GM23338 (cell line): ENCODE measurements around the gene RPL3. TPM values are rescaled to one million over a fixed set of nuclear protein-coding genes. Genes with fewer than 3 reads are reported as not detected.

Experiments used
- ATAC-seq: fragments of 200-7000 bp; cut with Tn5 transposase; 3 replicates; pipeline ENCODE4 v1.9.1; 2020
- DNase-seq: peaks from one replicate; pipeline ENCODE4 v3.0.0-alpha.2; 2015; ENCODE audit warnings: low spot score
- H2AFZ ChIP-seq: fragments of 200-600 bp; sonication (generic); 2 replicates; pipeline ENCODE4 v1.8.0; 2016; ENCODE audit warnings: antibody characterized with exemption, mild to moderate bottlenecking, moderate library complexity
- H3F3A ChIP-seq: fragments of 200-600 bp; sonication (generic); replicated peaks from 2 replicates; pipeline ENCODE4 v1.8.0; 2017; ENCODE audit warnings: antibody characterized with exemption, mixed run types, low read depth
- H3K27ac ChIP-seq: fragments of 200-600 bp; sonication (generic); 2 replicates; pipeline ENCODE4 v1.6.1; 2016; ENCODE audit warnings: low read depth
- H3K27me3 ChIP-seq: fragments of 200-600 bp; sonication (generic); 2 replicates; pipeline ENCODE4 v1.8.0; 2016; ENCODE audit warnings: mild to moderate bottlenecking, mixed run types, moderate library complexity; ENCODE audit not compliant: insufficient read depth
- H3K36me3 ChIP-seq: fragments of 200-600 bp; sonication (generic); 2 replicates; pipeline ENCODE4 v1.8.0; 2016; ENCODE audit warnings: mild to moderate bottlenecking; ENCODE audit not compliant: insufficient read depth
- H3K4me1 ChIP-seq: fragments of 200-600 bp; sonication (generic); 2 replicates; pipeline ENCODE4 v1.8.0; 2016; ENCODE audit warnings: mild to moderate bottlenecking, moderate library complexity; ENCODE audit not compliant: insufficient read depth
- H3K4me2 ChIP-seq: fragments of 200-600 bp; sonication (generic); 2 replicates; pipeline ENCODE4 v1.7.1; 2017; ENCODE audit warnings: mixed run types
- H3K4me3 ChIP-seq: fragments of 200-600 bp; sonication (generic); 2 replicates; pipeline ENCODE4 v1.6.1; 2016; ENCODE audit warnings: mixed run types
- H3K79me2 ChIP-seq: fragments of 200-600 bp; sonication (generic); replicated peaks from 2 replicates; pipeline ENCODE4 v1.8.0; 2017; ENCODE audit warnings: mild to moderate bottlenecking; ENCODE audit not compliant: insufficient read depth
- H3K9me2 ChIP-seq: fragments of 200-600 bp; sonication (generic); 2 replicates; pipeline ENCODE4 v1.8.0; 2017; ENCODE audit not compliant: insufficient read depth
- H4K20me1 ChIP-seq: fragments of 200-600 bp; sonication (generic); replicated peaks from 2 replicates; pipeline ENCODE4 v1.8.0; 2017; ENCODE audit warnings: mild to moderate bottlenecking; ENCODE audit not compliant: insufficient read depth
- H3K27ac Mint-ChIP-seq: 2 replicates; pipeline ENCODE4 v1.8.0; 2020; ENCODE audit warnings: inconsistent platforms, mild to moderate bottlenecking, moderate library complexity, mixed read lengths
- H3K27me3 Mint-ChIP-seq: 3 replicates; pipeline ENCODE4 v1.8.0; 2022; ENCODE audit warnings: low read depth, mild to moderate bottlenecking, moderate library complexity, mixed read lengths, inconsistent platforms; ENCODE audit not compliant: insufficient read depth, poor library complexity
- H3K36me3 Mint-ChIP-seq: 3 replicates; pipeline ENCODE4 v1.8.0; 2021; ENCODE audit warnings: low read depth, mild to moderate bottlenecking, inconsistent platforms, moderate library complexity, mixed read lengths
- H3K4me1 Mint-ChIP-seq: 3 replicates; pipeline ENCODE4 v1.8.0; 2020; ENCODE audit warnings: mild to moderate bottlenecking, inconsistent platforms, mixed read lengths
- H3K4me3 Mint-ChIP-seq: 3 replicates; pipeline ENCODE4 v1.8.0; 2021; ENCODE audit warnings: moderate library complexity, mild to moderate bottlenecking, inconsistent platforms, mixed read lengths
- H3K9me3 Mint-ChIP-seq: 3 replicates; pipeline ENCODE4 v1.8.0; 2020; ENCODE audit warnings: moderate library complexity, mild to moderate bottlenecking, inconsistent platforms, mixed read lengths
- CREB1 ChIP-seq: fragments of 250-450 bp; sonication (Bioruptor Pico); IDR thresholded peaks from 2 replicates; pipeline ENCODE4 v1.5.0; 2020; ENCODE audit warnings: low read depth, mild to moderate bottlenecking, moderate library complexity
- JUNB ChIP-seq: IDR thresholded peaks from one replicate; pipeline ENCODE4 v1.6.1; 2016; ENCODE audit warnings: antibody characterized with exemption; ENCODE audit not compliant: unreplicated experiment
- NANOG ChIP-seq: IDR thresholded peaks from 2 replicates; pipeline ENCODE4 v1.6.1; 2016; ENCODE audit warnings: antibody characterized with exemption, borderline replicate concordance
- POLR2AphosphoS5 ChIP-seq: IDR thresholded peaks from 2 replicates; pipeline ENCODE4 v1.6.1; 2016; ENCODE audit warnings: antibody characterized with exemption, low read depth
- ZNF462 ChIP-seq: fragments of 250-450 bp; sonication (Bioruptor Pico); IDR thresholded peaks from 2 replicates; pipeline ENCODE4 v1.5.0; 2020; ENCODE audit warnings: mild to moderate bottlenecking, moderate library complexity
- polyA plus RNA-seq: library from polyadenylated mRNA; unstranded; fragments of >200 nt; fragmentation: Nextera tagmentation; extraction: Ambion mirVana; gene quantifications from 2 replicates; pipeline ENCODE4 v1.2.1, GENCODE V29; 2016
- total RNA-seq: library from RNA; depleted of rRNA; stranded (reverse); fragments of >200 nt; shearing (Covaris generic); gene quantifications from 2 replicates; pipeline ENCODE4 v1.2.3, GENCODE V29; 2014
- TF ChIP-seq, protein P1 (sequence below): IDR thresholded peaks from 2 replicates; pipeline ENCODE4 v1.6.1; 2016; ENCODE audit warnings: antibody characterized with exemption
- TF ChIP-seq, protein P2 (sequence below), 2 experiments: fragments of 200-600 bp in 1 of 2; sonication (generic) in 1 of 2; conservative IDR thresholded peaks; 2 replicates each; pipeline versions ENCODE4 v1.5.1 to v1.6.1; 2016 to 2017; ENCODE audit warnings: antibody characterized with exemption in 2 of 2, low read depth in 2 of 2, mild to moderate bottlenecking in 2 of 2, moderate library complexity in 1 of 2
- TF ChIP-seq, protein P3 (sequence below): IDR thresholded peaks from one replicate; pipeline ENCODE4 v1.6.1; 2018; ENCODE audit warnings: antibody characterized with exemption; ENCODE audit not compliant: unreplicated experiment

RPL3 gene
- total and polyA plus RNA-seq, 2 experiments from 2014 or later = 1,983 to 3,244 TPM

DNA sequence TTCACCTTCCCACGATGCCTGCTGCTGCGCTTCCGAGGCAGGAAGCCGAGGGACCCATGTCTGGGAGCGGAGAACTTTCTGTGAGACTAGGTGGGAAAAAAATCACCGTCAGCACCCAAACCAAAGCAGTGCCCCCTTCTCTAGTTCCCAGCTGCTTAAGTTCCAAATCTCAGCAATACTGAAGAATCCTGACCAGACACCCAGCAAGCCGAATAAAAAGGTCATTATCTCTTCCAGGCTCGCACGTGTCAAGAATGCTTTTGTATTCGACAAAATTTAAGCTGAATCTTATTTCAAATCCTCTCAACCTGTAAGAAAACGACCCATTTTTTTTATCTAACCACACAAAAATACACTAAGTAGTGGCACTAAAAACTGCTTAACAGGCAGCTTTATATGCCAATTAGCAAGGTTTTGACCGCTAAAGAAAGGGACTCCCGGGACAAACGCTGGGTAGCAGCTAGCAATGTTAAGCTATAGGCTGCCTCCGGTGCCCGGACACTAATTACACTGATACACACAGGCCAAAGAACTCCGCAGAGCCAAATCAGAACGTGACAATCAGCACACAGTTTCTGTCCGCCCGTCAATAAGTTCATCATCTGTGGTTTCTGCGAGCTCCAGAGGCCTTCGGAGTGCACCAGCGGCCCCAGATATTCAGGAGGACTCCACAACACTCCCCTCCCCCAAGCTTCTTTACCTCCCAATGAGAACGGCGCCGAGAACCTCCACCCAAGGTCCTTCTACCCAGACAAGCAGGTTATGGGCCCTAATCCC, 728 bp downstream of the RPL3 start (continued):
- no peak for TF ChIP-seq ZNF462
- TF ChIP-seq POLR2AphosphoS5 = no peak; the same call in 1 of the 2 replicates
- no peak for TF ChIP-seq JUNB
- TF ChIP-seq, protein P1, sequence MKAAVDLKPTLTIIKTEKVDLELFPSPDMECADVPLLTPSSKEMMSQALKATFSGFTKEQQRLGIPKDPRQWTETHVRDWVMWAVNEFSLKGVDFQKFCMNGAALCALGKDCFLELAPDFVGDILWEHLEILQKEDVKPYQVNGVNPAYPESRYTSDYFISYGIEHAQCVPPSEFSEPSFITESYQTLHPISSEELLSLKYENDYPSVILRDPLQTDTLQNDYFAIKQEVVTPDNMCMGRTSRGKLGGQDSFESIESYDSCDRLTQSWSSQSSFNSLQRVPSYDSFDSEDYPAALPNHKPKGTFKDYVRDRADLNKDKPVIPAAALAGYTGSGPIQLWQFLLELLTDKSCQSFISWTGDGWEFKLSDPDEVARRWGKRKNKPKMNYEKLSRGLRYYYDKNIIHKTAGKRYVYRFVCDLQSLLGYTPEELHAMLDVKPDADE = no peak

- peak overlapping the region; percentile 99 for H3K27ac ChIP-seq
- no peaks in the 10 kb centered on the region for H3K9me2 ChIP-seq
- H3K27me3 ChIP-seq = no peaks in the 10 kb centered on the region
- ATAC-seq (no peak), DNase-seq (no peak)
- peak overlapping the region; percentile 100 for H3K4me2 ChIP-seq
- H2AFZ ChIP-seq = no peak overlapping the region
- H3K4me3 Mint-ChIP-seq = peak overlapping the region; percentile 100
- H3K36me3 ChIP-seq = peaks cover 60% of the 10 kb centered on the region
- peak overlapping the region; percentile 100 for H3K27ac Mint-ChIP-seq
- H3K79me2 ChIP-seq = peaks cover 49% of the 10 kb centered on the region
- H3F3A ChIP-seq = peaks cover 68% of the 10 kb centered on the region
- H4K20me1 ChIP-seq = peaks cover 56% of the 10 kb centered on the region
- H3K4me1 Mint-ChIP-seq = peaks cover 48% of the 10 kb centered on the region
- H3K4me3 ChIP-seq = peak overlapping the region; percentile 98
- H3K4me1 ChIP-seq = peaks cover 37% of the 10 kb centered on the region
- H3K9me3 Mint-ChIP-seq = peaks cover 15% of the 10 kb centered on the region
- peaks cover 67% of the 10 kb centered on the region for H3K36me3 Mint-ChIP-seq
- H3K27me3 Mint-ChIP-seq = peaks cover 61% of the 10 kb centered on the region
- no peak for TF ChIP-seq NANOG
- TF ChIP-seq, protein P2, sequence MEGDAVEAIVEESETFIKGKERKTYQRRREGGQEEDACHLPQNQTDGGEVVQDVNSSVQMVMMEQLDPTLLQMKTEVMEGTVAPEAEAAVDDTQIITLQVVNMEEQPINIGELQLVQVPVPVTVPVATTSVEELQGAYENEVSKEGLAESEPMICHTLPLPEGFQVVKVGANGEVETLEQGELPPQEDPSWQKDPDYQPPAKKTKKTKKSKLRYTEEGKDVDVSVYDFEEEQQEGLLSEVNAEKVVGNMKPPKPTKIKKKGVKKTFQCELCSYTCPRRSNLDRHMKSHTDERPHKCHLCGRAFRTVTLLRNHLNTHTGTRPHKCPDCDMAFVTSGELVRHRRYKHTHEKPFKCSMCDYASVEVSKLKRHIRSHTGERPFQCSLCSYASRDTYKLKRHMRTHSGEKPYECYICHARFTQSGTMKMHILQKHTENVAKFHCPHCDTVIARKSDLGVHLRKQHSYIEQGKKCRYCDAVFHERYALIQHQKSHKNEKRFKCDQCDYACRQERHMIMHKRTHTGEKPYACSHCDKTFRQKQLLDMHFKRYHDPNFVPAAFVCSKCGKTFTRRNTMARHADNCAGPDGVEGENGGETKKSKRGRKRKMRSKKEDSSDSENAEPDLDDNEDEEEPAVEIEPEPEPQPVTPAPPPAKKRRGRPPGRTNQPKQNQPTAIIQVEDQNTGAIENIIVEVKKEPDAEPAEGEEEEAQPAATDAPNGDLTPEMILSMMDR (conservative IDR thresholded peaks at IDR 0.05; ENCODE audit: low read depth in 2 of 2) = no peak
- TF ChIP-seq, protein P3, sequence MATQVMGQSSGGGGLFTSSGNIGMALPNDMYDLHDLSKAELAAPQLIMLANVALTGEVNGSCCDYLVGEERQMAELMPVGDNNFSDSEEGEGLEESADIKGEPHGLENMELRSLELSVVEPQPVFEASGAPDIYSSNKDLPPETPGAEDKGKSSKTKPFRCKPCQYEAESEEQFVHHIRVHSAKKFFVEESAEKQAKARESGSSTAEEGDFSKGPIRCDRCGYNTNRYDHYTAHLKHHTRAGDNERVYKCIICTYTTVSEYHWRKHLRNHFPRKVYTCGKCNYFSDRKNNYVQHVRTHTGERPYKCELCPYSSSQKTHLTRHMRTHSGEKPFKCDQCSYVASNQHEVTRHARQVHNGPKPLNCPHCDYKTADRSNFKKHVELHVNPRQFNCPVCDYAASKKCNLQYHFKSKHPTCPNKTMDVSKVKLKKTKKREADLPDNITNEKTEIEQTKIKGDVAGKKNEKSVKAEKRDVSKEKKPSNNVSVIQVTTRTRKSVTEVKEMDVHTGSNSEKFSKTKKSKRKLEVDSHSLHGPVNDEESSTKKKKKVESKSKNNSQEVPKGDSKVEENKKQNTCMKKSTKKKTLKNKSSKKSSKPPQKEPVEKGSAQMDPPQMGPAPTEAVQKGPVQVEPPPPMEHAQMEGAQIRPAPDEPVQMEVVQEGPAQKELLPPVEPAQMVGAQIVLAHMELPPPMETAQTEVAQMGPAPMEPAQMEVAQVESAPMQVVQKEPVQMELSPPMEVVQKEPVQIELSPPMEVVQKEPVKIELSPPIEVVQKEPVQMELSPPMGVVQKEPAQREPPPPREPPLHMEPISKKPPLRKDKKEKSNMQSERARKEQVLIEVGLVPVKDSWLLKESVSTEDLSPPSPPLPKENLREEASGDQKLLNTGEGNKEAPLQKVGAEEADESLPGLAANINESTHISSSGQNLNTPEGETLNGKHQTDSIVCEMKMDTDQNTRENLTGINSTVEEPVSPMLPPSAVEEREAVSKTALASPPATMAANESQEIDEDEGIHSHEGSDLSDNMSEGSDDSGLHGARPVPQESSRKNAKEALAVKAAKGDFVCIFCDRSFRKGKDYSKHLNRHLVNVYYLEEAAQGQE = no peak
- TF ChIP-seq CREB1 (CRISPR knock-in tag) = no peak
- TF ChIP-seq, protein P1 = no peak
- no peak for TF ChIP-seq JUNB
Measured at GRCh38 chr22:39317775-39318506, 1.5 kb downstream of the RPL3 start.
